ENCODE results near the gene FRMD1.

GRCh38 chr6:168038576-168039140 lies 40.4 kb downstream of the FRMD1 start:
- TF ChIP-seq CTCF (IDR thresholded peaks at IDR 0.05; ENCODE audit: insufficient read depth, low read depth, low read length), result no peak
- TF ChIP-seq EZH2 (IDR thresholded peaks at IDR 0.05; ENCODE audit: insufficient read depth, low read length), result no peak

Data from astrocyte (in vitro differentiated cells and primary cell).